ENCODE measurements around the gene USP8.
"Not testable (repeated sequence)": the region's sequence is repeated elsewhere in the genome, so short reads cannot be mapped to it uniquely, and the experiment has no call there.

GRCh38 chr15:50391561-50391960 is 32.6 kb upstream of the USP8 start:
- not testable (repeated sequence) for TF ChIP-seq CTCF (conservative IDR thresholded peaks at IDR 0.05; ENCODE audit: low read depth, low read length); CEBPB (IDR thresholded peaks at IDR 0.05; ENCODE audit: low read depth, low read length); USF2 (IDR thresholded peaks at IDR 0.05; ENCODE audit: low read depth, low read length); POLR2A (IDR thresholded peaks at IDR 0.05; ENCODE audit: low read depth, low read length); SMC3 (IDR thresholded peaks at IDR 0.05; ENCODE audit: low read depth, low read length); MXI1 (IDR thresholded peaks at IDR 0.05; ENCODE audit: borderline replicate concordance, low read depth, low read length); NFE2L2 (IDR thresholded peaks at IDR 0.05; ENCODE audit: low read depth, low read length); RAD21 (IDR thresholded peaks at IDR 0.05; ENCODE audit: low read length)
